Memory B cell (primary cell): Measurements from ENCODE around the gene RHOV.
A peak's percentile ranks its signal among the peaks of the same experiment; 100 is the strongest.
"Not testable (repeated sequence)": the region's sequence is repeated elsewhere in the genome, so short reads cannot be mapped to it uniquely, and the experiment has no call there.

Source experiments
- ATAC-seq: fragments of 150-1000 bp; cut with Tn5 transposase; 2 replicates; pipeline ENCODE4 v1.10.0; 2021; ENCODE audit warnings: low read depth, mild to moderate bottlenecking, moderate library complexity
- DNase-seq, 2 donors: peaks; one replicate each; pipeline ENCODE4 v3.0.0; 2022; ENCODE audit warnings: low spot score in 2 of 2
- H3K27ac Mint-ChIP-seq: one replicate; pipeline ENCODE4 v1.8.0; 2022; ENCODE audit warnings: mild to moderate bottlenecking, moderate library complexity, mixed read lengths
- H3K27me3 Mint-ChIP-seq: one replicate; pipeline ENCODE4 v1.8.0; 2022; ENCODE audit warnings: mixed read lengths
- H3K36me3 Mint-ChIP-seq: one replicate; pipeline ENCODE4 v1.8.0; 2022; ENCODE audit warnings: mild to moderate bottlenecking, mixed read lengths
- H3K4me1 Mint-ChIP-seq: one replicate; pipeline ENCODE4 v1.8.0; 2022; ENCODE audit warnings: mixed read lengths
- H3K4me3 Mint-ChIP-seq: one replicate; pipeline ENCODE4 v1.8.0; 2022; ENCODE audit warnings: mild to moderate bottlenecking, moderate library complexity, mixed read lengths
- H3K9me3 Mint-ChIP-seq: one replicate; pipeline ENCODE4 v1.8.0; 2022; ENCODE audit warnings: mixed read lengths

Gene RHOV

GRCh38 chr15:40871749-40872617 lies 2.1 kb downstream of the RHOV start:
- no peak for DNase-seq
- Mint-ChIP-seq H3K27ac (no peak overlapping the region), H3K4me1 (peaks cover 13% of the 10 kb centered on the region), H3K27me3 (peaks cover 2% of the 10 kb centered on the region), H3K9me3 (no peaks in the 10 kb centered on the region), H3K4me3 (no peak overlapping the region), H3K36me3 (no peaks in the 10 kb centered on the region)
- ATAC-seq = no peak

GRCh38 chr15:40870716-40871115 lies 3.3 kb downstream of the RHOV start:
- no peak overlapping the region for H3K4me3 Mint-ChIP-seq
- peaks cover 13% of the 10 kb centered on the region for H3K4me1 Mint-ChIP-seq
- H3K36me3 Mint-ChIP-seq = no peaks in the 10 kb centered on the region
- ATAC-seq (no peak), DNase-seq (no peak)
- H3K27ac Mint-ChIP-seq = no peak overlapping the region
- H3K9me3 Mint-ChIP-seq = no peaks in the 10 kb centered on the region
- peaks cover under 1% of the 10 kb centered on the region for H3K27me3 Mint-ChIP-seq

GRCh38 chr15:40869686-40870085 lies 4.3 kb downstream of the RHOV start:
- H3K36me3 Mint-ChIP-seq = no peaks in the 10 kb centered on the region
- no peaks in the 10 kb centered on the region for H3K9me3 Mint-ChIP-seq
- H3K27ac Mint-ChIP-seq = no peak overlapping the region
- H3K4me3 Mint-ChIP-seq = no peak overlapping the region
- DNase-seq (no peak), ATAC-seq (no peak)
- no peaks in the 10 kb centered on the region for H3K27me3 Mint-ChIP-seq
- peaks cover 13% of the 10 kb centered on the region for H3K4me1 Mint-ChIP-seq

- Mint-ChIP-seq H3K27me3 (no peaks in the 10 kb centered on the region), H3K36me3 (no peaks in the 10 kb centered on the region), H3K9me3 (no peaks in the 10 kb centered on the region), H3K27ac (no peak overlapping the region), H3K4me3 (no peak overlapping the region), H3K4me1 (peaks cover 4% of the 10 kb centered on the region)
- ATAC-seq (no peak), DNase-seq (no peak)
Observed at GRCh38 chr15:40867199-40867598, 6.8 kb downstream of the RHOV start.

- no peaks in the 10 kb centered on the region for H3K9me3 Mint-ChIP-seq
- no peaks in the 10 kb centered on the region for H3K36me3 Mint-ChIP-seq
- no peak overlapping the region for H3K4me3 Mint-ChIP-seq
- no peaks in the 10 kb centered on the region for H3K27me3 Mint-ChIP-seq
- ATAC-seq (no peak), DNase-seq (no peak)
- H3K27ac Mint-ChIP-seq = no peak overlapping the region
- H3K4me1 Mint-ChIP-seq = peaks cover 9% of the 10 kb centered on the region
Observed at GRCh38 chr15:40863660-40864270, 10.3 kb downstream of the RHOV start.

GRCh38 chr15:40861147-40861546 lies 12.9 kb downstream of the RHOV start:
- H3K4me1 Mint-ChIP-seq = peaks cover 11% of the 10 kb centered on the region
- not testable (repeated sequence) for H3K9me3 Mint-ChIP-seq

GRCh38 chr15:40859206-40859851 lies 14.7 kb downstream of the RHOV start:
- Mint-ChIP-seq H3K36me3 (peaks cover 5% of the 10 kb centered on the region), H3K4me3 (no peak overlapping the region), H3K27ac (no peak overlapping the region), H3K4me1 (peaks cover 11% of the 10 kb centered on the region), H3K9me3 (no peaks in the 10 kb centered on the region), H3K27me3 (no peaks in the 10 kb centered on the region)
- peak; percentile 78 for ATAC-seq
- DNase-seq = peak; percentile 76 to 78

More at GRCh38 chr15:40861147-40861546, 12.9 kb downstream of the RHOV start:
- not testable (repeated sequence) for H3K27ac Mint-ChIP-seq, H3K27me3 Mint-ChIP-seq, H3K4me3 Mint-ChIP-seq, DNase-seq, ATAC-seq, H3K36me3 Mint-ChIP-seq

GRCh38 chr15:40858706-40859105 lies 15.3 kb downstream of the RHOV start:
- peaks cover 8% of the 10 kb centered on the region for H3K36me3 Mint-ChIP-seq
- ATAC-seq (no peak), DNase-seq (no peak)
- H3K4me3 Mint-ChIP-seq = no peak overlapping the region
- H3K27ac Mint-ChIP-seq = no peak overlapping the region
- H3K4me1 Mint-ChIP-seq = peaks cover 11% of the 10 kb centered on the region
- H3K27me3 Mint-ChIP-seq = no peaks in the 10 kb centered on the region
- no peaks in the 10 kb centered on the region for H3K9me3 Mint-ChIP-seq

GRCh38 chr15:40857601-40858341 lies 16.3 kb downstream of the RHOV start:
- no peak overlapping the region for H3K4me3 Mint-ChIP-seq
- no peak overlapping the region for H3K27ac Mint-ChIP-seq
- H3K36me3 Mint-ChIP-seq = peaks cover 8% of the 10 kb centered on the region
- no peaks in the 10 kb centered on the region for H3K9me3 Mint-ChIP-seq
- H3K27me3 Mint-ChIP-seq = no peaks in the 10 kb centered on the region
- ATAC-seq = peak; percentile 91
- H3K4me1 Mint-ChIP-seq = peaks cover 11% of the 10 kb centered on the region
- DNase-seq = peak; percentile 87 to 91

GRCh38 chr15:40856746-40857145 lies 17.3 kb downstream of the RHOV start:
- Mint-ChIP-seq H3K27me3 (no peaks in the 10 kb centered on the region), H3K36me3 (peaks cover 10% of the 10 kb centered on the region), H3K9me3 (no peaks in the 10 kb centered on the region), H3K4me1 (peaks cover 11% of the 10 kb centered on the region), H3K27ac (no peak overlapping the region), H3K4me3 (no peak overlapping the region)
- ATAC-seq (no peak), DNase-seq (no peak)

- H3K9me3 Mint-ChIP-seq = no peaks in the 10 kb centered on the region
- no peaks in the 10 kb centered on the region for H3K27me3 Mint-ChIP-seq
- H3K4me1 Mint-ChIP-seq = peaks cover 11% of the 10 kb centered on the region
- no peak overlapping the region for H3K4me3 Mint-ChIP-seq
- DNase-seq = no peak
- no peak for ATAC-seq
- H3K27ac Mint-ChIP-seq = no peak overlapping the region
- H3K36me3 Mint-ChIP-seq = peaks cover 12% of the 10 kb centered on the region
Observed at GRCh38 chr15:40855706-40856234, 18.3 kb downstream of the RHOV start.

- Mint-ChIP-seq H3K27ac (no peak overlapping the region), H3K4me1 (peaks cover 6% of the 10 kb centered on the region), H3K4me3 (no peak overlapping the region), H3K9me3 (no peaks in the 10 kb centered on the region), H3K27me3 (no peaks in the 10 kb centered on the region), H3K36me3 (peaks cover 15% of the 10 kb centered on the region)
- no peak for DNase-seq
- ATAC-seq = no peak
Observed at GRCh38 chr15:40854161-40854560, 19.9 kb downstream of the RHOV start.

- Mint-ChIP-seq H3K4me3 (no peak overlapping the region), H3K9me3 (no peaks in the 10 kb centered on the region), H3K27me3 (no peaks in the 10 kb centered on the region), H3K27ac (no peak overlapping the region), H3K4me1 (peaks cover 2% of the 10 kb centered on the region), H3K36me3 (peaks cover 15% of the 10 kb centered on the region)
- ATAC-seq (no peak), DNase-seq (no peak)
Observed at GRCh38 chr15:40853241-40853890, 20.7 kb downstream of the RHOV start.
